GM15510 (cell line): ENCODE results near the gene PDE1C.

Experiments
- POLR2A ChIP-seq: IDR thresholded peaks from 3 replicates; pipeline ENCODE4 v1.6.1; 2011; ENCODE audit warnings: borderline replicate concordance; ENCODE audit not compliant: insufficient read length; ENCODE audit errors: extremely low read depth

The PDE1C gene

DNA sequence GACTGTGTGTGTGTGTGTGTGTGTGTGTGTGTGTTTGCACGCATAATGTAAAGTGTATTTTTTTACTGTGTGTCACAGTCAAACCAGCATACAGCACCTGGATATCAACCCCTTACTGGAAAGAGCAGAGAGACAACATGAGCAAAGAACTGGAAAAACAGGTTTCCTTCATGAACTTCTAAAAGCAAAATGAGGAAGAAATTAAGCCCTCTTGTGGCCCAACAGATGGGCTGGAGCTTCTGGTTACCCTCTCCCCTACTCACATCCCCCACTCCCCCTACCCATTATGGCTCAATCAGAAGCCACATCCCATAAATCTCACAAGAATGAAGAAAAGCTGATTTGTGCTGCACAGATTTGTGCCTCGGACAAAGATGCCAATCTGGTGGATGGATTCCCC is 36.2 kb downstream of the PDE1C start:
- no peak for TF ChIP-seq POLR2A

DNA sequence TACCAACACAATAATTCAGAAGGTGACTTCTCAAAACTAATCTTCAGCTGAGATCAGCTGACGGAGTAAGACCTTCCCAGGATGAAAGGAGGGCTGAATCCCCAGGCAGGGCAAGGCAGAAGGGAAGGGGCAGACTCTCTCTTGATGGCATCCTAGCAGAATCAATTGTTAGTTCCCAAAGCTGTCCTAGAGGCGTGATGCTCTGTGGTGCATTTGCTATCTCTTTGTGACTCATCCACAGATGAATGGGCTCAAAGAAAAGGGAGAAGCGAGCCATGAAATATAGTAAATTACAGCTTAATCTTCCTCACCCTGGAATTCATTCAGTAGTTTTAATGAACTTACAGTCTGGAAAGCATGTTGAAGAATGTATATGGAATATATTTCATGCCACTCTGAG is 37.2 kb downstream of the PDE1C start:
- TF ChIP-seq POLR2A: no peak

DNA sequence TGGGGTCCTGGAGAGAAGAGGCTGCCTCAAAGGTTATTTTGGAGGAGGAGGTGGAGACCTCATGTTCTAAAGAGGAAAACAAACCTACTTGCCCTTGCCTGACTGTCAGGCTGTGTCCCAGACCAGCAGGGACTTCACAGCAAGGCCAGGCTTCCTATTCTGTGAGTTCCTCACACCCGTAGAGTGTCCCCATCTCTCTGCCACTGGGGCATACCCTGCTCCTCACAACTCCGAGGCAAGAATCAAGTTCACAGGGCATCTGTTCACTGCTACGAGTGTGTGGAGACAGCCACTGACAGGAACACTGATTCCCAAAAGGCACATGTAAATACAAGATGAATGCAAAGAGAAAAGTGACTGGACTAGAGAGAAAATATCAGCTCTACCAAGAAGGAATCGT is 38.0 kb downstream of the PDE1C start:
- no peak for TF ChIP-seq POLR2A

DNA sequence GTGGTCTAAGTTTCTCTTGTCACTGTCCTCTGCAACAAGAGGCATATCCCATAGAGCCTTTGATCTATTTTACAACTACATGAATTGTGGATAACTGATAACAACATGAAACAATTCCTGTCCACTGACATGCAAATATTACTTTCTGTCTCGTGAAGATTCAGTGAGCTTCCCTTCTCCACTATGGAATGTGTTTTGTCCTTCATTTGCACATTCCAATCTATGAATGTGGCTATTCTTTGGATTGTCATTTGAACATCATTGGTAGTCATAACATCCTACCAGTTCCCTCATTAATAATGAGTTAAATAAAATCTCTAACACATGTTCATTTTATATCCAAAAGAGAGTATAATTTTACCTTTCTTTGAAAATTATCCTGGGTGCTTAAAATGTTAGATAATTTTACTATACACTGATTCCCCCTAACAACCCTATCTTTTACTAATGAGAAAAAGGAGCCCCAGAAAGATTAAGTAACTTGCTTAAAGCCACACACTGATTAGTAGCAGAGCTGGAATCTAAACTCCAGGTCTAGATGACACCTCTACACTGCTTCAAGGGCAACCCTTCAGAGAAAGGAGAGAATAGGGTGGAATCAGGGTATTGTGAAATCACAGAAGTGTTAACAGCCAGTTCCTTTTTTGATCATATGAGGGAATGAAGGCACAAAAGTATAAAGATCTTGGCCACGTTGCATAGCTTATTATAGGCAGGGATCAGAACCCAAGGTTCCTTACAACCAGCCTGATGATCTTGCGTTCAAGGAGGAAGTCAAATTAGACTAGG is 39.1 kb downstream of the PDE1C start:
- no peak for TF ChIP-seq POLR2A

DNA sequence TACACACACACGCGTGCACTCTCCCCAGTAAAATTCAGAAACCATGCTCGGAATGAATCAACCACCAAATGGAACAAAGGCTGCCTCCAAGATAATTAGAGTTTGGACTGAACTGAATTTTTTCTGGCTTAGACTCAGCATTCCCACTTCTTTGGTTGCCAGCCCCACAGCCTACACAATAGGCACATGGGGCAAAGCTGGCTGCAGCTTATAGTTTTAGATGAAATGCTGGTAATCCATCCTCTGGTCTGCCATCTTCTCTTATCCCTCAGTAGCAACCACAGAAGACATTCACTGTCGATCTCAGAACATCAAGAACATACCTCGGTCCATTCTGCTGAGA is 44.2 kb downstream of the PDE1C start:
- TF ChIP-seq POLR2A: no peak

- TF ChIP-seq POLR2A: no peak
Observed at GRCh38 chr7:32025381-32026082, 44.7 kb downstream of the PDE1C start.

DNA sequence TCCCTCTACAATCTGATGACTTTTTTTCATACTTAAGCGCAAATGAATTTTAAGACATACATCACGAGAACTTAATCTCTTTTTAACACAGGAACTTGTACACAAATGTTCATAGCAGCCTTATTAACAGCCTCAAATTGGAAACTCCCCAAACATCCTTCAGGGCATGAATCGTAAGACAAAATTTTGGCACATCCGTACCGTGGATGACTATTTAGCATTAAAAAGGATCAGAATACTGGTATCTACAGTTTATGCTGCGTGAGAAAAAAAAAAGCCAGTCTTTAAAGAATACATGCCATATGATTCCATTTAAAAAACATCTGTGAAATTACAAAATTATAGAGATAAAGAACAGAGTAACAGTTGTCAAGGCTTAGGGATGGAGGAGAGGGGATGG is 46.8 kb downstream of the PDE1C start:
- no peak for TF ChIP-seq POLR2A

GRCh38 chr7:32022966-32023365 is 47.2 kb downstream of the PDE1C start:
- TF ChIP-seq POLR2A: no peak

DNA sequence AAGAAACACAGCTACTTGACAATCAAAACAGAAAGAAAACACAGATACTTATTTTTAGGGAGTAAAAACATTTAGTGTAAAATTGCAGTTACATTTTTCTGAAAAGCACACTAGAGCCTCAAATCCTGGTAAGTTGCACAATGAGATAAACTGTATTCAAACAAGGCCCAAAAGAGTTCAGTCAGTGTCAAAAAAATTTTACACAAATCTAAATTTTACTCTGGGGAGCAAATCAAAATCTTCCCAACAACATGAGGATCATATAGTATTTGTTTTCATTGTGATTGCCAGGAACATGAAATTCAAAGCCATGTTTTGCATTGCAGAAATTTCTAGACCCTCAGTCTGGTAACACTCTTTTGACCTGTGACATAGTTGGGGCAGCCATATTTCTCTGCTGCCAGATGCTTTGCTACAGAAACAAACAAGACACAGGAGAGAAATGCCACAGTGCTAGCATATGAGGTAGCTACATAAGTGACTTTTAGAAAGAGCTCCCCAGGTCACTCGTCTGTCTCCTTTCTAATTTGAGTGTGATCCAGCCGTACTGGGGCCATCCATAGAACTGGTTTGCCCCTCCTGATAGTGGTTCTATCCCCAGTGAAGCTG is 49.6 kb downstream of the PDE1C start:
- no peak for TF ChIP-seq POLR2A

GRCh38 chr7:32018845-32019578 is 51.2 kb downstream of the PDE1C start:
- no peak for TF ChIP-seq POLR2A

- TF ChIP-seq POLR2A: no peak
Observed at GRCh38 chr7:32015133-32015532, 55.1 kb downstream of the PDE1C start.

DNA sequence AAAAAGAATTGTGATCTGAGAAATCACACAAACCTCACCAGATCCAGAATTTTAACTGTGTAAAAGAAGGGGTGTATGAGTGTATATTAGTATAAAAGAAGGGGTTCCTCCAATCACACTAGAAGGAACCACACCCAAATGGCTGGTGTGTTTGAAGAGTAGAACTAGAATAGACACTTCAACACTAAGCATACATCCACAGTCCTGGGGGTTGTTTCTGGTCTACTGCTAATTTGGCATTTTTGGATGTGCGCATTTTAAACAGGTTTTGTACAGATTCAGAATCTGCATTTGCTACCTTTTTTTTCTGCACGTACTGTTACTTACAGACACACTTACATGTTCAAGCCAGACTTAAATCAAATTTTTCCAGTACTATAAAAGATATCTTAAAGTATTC is 64.6 kb downstream of the PDE1C start:
- TF ChIP-seq POLR2A: no peak

DNA sequence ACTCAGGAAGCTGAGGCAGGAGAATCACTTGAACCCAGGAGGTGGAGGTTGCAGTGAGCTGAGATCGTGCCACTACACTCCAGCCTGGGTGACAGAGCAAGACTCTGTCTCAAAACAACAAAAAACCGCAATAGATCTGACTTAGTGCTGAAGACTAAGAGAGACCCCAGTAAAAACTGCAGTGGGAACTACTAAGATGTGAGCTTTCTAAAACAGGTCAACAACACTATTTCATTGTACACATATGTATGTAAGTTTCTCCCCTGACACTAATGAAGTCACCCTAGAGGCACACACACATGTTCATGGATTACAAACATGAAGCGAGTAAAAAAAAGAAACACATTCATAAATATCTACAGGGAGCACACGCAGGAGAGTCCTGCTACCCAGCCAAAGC is 68.3 kb downstream of the PDE1C start:
- no peak for TF ChIP-seq POLR2A

DNA sequence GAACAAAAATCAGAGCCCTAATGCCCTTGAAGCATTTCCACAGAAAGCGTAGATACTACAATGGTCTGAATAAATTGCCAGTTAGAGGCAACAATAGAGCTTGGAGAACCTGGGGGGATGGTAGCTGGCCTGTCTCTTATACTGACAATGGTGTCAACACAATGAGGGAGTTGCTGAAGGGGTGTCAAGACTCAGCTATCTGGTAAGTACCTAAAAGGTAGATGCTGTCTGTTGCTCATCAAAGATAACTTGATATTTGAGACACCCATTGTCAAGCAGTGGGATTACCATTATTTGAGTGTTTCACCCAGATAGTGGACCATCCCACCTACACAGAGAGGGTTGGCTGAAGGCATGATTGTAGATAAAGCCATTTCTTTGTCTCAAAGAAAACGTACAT is 72.8 kb downstream of the PDE1C start:
- no peak for TF ChIP-seq POLR2A

DNA sequence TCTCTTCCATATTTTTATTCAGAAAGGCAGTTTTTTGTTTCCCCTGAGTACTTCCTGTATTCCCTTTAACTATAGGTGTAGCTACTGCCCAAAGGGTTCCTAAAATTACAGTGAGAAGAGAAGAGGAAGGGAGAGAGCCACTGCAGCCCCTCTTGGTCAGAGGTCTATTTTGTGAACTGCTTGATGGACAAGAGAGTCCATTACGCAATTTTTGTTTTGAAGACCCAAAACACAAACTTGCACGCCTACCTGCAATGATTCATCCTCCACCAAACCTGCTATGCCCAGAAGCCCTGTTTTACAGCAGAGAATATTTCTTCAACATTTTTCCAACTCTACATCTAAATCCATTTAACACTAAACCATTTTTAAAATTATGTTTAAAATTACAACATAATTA is 75.1 kb downstream of the PDE1C start:
- TF ChIP-seq POLR2A: no peak
